HG03108 (cell line): Measurements from ENCODE around the gene SLC6A12.
"Not testable (repeated sequence)": the region's sequence is repeated elsewhere in the genome, so short reads cannot be mapped to it uniquely, and the experiment has no call there.

ENCODE experiments used
- ATAC-seq: cut with Tn5 transposase; IDR thresholded peaks from one replicate; pipeline ENCODE4 v1.9.1; 2021; ENCODE audit warnings: moderate library complexity; ENCODE audit not compliant: unreplicated experiment

SLC6A12 gene

GRCh38 chr12:218728-219590 lies 5.0 kb upstream of the SLC6A12 start:
- ATAC-seq = no peak

DNA sequence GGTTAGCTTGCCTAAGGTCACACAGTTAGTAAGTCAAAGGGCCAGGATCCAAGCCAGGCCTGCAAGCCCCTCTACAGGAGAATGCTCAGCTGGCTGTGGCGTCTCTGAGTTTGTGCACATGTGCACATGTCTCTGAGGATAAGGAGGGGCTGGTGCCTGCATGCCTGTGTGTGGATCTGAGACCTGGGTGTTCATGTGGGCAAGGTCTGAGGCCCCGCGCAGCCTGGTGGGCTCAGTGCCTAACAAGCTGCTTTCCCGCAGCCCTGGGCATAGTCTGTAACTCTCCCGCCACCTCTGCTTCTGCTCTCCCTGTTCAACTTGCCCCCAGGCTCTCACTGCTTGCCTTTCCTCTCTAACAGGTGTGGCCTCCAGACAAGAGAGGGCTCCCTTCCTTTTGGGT lies 4.3 kb upstream of the SLC6A12 start:
- no peak for ATAC-seq

- ATAC-seq = not testable (repeated sequence)
Measured at GRCh38 chr12:217029-217428, 3.1 kb upstream of the SLC6A12 start.

GRCh38 chr12:215116-215515 lies 1.2 kb upstream of the SLC6A12 start:
- ATAC-seq = no peak

DNA sequence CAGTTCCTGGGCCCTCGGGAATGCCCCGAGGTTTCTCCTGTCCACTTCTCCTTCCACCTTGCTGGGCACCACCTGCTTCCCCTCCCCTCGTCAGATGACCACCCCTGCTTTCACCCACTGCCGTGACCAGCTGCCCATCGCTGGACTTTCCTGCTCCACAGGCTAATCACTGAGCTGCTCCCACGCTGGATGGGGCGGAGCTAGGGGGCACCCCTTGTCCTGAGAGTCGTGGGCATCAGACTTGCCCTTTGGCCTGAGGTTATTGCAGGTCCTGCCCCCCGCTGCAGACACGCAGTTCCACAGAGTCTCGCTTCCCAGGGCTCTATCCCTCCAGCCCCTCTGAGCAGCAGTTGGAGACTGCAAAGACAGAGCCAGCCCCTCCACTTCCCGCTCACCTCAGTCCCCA lies 427 bp downstream of the SLC6A12 start:
- no peak for ATAC-seq

DNA sequence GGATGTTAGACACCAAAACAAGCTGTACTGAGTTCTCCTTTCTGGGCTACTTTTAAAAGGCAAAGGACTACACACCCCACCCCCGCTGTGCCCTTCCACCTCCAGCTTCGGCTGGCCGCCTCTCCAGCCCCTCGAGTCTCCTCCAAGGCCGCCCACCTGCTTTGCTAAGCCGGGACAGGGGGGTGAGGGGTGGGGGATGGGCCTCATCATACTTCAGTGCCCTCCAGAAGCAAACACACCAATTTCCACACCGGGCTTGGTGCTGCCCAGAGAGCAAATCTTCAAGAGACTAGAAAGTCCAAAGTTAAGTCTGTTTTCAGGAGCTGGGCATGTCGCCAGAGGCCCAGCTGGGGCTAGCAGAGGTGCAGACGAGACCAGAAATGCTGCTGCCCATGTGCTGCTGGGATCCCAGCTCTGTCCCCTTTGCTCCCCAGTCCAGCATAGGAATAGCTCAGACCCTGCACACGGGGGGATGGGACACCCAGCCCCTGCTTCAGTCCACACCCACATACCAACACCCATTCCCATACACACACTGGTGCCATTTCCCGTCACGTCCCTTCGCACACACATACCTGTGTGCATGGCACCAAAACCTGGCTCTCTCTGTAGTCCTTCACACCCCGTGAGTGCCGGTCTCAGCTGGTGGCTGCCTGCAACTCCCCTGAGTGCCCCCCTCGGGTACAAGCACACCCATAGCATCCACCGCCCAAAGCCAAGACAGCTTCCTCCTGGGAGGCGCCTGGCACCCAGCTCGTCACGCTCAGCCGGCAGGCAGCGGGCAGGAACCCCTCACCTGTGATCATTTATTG lies 1.0 kb downstream of the SLC6A12 start:
- ATAC-seq = no peak

GRCh38 chr12:212415-212714 lies 1.6 kb downstream of the SLC6A12 start:
- ATAC-seq = no peak

DNA sequence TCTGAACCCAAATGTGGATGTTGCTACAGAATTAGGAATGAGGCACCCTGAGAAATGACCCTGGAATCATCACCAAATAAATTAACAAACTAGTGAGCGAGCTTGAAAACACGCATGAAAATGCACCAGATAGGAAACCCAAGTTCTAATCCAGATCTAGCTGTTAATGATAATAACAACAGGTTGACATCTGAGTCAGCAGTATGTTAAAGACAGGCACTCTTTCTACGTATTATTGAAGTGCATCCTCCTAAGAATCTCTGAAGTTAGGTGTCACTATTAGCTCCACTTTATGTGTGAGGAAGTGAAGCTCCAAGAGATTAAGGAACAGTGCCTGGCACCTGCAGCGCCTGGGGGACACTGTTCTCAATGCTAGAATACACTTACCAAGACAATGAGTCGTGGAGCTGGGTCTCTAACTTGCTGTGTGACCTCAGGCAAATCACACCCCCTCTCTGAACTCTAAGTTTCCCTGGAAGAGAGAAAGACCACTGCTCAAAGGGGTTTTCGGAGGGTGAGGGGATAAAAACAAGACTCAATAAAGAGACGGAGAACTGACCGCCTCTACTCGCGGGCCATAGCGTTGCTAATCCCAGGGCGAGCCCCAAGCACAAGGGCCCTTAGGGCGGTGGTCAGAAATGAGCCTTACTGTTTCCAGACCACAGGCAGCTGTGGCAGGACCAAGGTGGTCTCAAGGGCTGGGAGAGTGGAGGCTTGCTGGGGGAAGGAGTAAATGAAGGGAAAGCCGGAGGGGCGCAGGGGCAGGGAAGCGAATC lies 2.1 kb downstream of the SLC6A12 start:
- no peak for ATAC-seq

GRCh38 chr12:211142-211465 lies 2.9 kb downstream of the SLC6A12 start:
- no peak for ATAC-seq

DNA sequence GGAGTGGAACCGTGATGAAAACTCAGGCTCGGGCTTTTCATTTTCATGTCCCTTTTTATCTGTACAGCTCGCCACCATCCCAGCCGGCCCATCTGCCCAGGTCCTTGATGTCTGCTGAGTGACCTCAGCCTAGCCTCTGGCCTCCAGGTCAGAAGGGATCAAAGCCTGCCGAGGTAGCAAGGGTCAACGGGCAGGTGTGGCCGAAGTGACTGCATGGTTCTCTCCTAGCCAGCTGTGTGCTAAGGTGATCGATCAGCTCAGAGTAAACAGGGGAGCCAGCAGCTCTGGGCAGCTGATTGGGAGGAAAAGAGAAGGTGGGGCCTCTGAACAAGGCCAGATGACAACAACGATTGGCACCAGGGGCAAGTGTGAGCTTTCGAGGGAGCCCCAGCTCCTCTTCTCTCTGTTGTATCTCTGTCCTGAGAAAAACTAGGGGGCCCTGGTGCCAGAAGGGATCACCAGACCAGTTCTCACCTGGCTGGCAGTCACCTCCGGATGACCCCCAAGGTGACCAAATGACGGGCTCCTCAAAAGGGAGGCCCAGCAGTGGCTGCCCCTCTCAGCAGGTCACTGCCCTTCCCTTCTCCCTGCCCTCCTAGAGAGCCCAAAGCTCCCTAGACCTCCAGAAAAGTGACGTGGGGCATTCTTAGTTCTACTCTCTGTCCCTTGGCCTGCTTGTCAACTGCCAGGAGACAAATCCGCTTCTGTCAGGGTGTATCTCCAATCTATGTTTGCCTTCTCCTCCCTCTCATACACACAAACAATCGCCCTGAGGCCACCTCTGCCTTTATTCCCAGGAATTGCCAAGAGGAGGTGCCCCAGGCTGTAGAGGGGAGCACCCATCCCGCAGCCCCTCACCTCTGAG lies 3.4 kb downstream of the SLC6A12 start:
- ATAC-seq = no peak

DNA sequence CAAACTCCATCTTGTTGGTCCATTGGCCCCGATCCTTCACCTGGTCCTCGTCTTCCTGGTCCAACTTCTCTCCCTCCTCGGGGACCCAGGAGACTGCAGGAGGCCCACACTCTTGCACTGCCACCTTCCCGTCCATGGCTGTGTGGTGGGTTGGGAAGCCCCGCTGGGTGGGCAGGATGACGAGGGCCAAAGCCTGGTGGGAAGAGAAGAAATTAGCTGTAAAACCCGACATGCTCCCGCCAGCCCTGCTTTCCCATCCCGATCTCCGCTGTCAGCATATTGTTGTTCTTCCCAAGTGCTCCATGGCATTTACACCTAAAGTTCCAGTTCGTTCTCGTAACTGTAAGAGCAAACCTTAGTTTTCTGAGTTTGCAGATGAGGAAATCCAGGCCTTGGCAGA lies 4.1 kb downstream of the SLC6A12 start:
- no peak for ATAC-seq

DNA sequence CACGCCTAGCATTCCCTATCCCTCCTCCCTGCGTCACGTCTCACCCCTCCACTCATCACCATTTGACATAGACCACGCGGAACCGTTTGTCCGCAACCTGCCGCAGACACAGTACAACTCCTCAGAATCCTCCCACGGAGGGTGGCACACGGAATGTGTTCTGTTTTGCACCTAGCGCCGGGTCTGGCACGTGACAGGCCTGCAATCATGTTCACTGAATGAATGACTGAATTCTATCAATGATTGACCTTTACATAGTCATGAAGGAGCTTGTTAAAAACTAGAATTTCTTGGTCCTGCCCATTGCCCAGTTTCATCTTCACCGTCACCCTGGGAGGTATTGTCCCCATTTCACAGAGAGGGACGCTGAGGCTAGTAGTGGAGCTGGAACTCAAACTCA lies 4.7 kb downstream of the SLC6A12 start:
- no peak for ATAC-seq

- ATAC-seq = no peak
Measured at GRCh38 chr12:208813-209212, 5.1 kb downstream of the SLC6A12 start.

DNA sequence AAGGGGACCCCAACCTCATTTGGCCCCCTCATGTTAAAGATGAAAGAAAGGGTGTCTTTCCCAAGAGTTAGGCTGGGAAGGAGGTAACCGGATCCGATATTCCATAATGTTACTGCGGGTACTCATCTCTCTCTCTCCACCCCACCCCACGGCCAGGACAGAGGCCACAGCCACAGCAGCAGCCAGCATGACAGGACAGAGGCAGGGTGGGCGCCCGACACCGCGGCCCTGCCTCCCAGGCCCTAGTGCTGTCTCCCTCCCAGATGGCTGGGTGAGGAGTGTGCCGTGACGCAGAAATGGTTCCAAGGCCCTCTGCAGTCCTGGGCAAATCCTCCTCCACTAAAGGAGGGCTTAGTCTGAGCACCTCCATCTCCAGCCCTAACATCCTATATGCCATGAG lies 6.2 kb downstream of the SLC6A12 start:
- no peak for ATAC-seq

- no peak for ATAC-seq
Measured at GRCh38 chr12:206746-207440, 7.1 kb downstream of the SLC6A12 start.

DNA sequence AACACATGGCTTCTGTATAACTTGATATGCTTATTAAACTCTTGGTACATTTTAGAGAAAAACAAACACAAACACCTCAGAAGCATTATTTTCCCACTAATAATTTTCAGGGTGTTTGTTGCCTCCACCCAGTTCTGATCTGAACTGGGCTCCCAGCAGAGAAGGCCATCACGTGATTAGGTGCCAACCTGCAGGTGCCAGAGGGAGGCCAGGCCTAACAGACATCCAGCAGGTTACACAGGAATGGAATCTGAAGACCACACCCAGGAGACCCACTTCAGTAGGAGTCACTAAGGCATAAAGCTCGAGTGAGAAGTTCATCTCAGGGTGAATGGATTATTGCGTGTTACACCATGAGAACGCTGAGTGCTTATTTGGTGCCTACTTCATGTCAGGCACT lies 8.9 kb downstream of the SLC6A12 start:
- ATAC-seq = no peak

DNA sequence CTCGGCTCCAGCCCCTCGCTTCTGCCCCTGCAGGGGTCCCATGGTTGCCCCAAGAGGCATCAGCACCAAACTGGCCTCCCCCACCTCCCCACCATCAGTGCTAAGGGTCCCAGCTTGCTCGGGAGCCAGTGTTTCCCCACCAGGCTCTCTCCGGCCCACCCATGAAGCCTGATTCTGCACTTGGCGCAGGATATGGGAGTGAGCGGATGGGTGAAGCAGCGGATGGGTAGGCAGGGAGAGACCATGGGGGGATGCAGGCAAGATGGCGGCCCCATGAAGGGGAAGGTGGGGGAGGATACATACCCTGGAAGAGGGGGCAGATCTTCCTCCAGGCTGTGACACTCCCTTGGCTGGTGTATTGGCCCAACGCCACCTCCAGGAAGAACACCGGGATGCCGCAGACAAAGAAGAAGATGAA lies 9.7 kb downstream of the SLC6A12 start:
- no peak for ATAC-seq

DNA sequence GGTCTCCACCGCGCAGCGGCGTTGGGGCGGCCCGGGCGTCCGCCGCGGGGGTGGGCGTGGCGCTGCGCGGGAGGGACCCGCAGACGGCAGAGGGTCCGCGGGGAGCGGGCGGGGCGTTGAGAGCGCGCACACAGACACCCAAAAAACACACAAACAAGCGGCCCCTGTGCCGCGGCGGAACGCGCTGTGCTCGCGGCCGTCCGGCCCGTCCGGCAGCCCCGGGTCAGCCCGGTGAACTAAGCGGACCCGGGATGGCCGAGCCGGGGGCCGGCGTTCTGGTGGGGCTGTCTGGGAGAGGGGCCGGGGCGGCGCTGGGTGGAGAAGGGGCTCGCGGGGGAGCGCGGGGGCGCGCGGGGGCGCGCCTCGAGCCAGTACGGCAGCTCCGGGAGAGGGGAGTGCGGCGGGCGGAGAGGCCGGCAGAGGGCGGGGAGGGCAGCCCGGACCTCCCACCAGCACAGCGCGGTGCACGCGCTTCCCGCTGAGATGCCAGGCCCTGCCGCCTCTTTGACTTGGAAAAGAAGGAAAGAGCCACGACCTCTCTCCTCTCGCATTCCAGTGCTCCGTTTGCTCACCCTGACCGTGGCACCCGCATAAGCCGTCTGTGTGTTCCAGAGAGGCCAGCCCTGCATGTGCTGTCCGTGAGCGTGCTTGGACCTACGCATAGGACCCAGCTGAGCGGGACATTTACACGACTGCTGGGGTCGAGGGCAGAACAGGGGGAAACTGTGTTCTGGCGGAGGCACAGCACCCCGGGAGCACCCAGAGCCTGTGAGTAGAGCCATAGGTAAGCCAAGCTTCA lies 10.3 kb downstream of the SLC6A12 start:
- no peak for ATAC-seq

GRCh38 chr12:203074-203461 lies 10.9 kb downstream of the SLC6A12 start:
- ATAC-seq = no peak
